ENCODE results near the gene VSIR. TPM values are rescaled to one million over a fixed set of nuclear protein-coding genes. Genes with fewer than 3 reads are reported as not detected.

Gene VSIR
- total RNA-seq, 1 donor from 2014 or later = 0.29 TPM

DNA sequence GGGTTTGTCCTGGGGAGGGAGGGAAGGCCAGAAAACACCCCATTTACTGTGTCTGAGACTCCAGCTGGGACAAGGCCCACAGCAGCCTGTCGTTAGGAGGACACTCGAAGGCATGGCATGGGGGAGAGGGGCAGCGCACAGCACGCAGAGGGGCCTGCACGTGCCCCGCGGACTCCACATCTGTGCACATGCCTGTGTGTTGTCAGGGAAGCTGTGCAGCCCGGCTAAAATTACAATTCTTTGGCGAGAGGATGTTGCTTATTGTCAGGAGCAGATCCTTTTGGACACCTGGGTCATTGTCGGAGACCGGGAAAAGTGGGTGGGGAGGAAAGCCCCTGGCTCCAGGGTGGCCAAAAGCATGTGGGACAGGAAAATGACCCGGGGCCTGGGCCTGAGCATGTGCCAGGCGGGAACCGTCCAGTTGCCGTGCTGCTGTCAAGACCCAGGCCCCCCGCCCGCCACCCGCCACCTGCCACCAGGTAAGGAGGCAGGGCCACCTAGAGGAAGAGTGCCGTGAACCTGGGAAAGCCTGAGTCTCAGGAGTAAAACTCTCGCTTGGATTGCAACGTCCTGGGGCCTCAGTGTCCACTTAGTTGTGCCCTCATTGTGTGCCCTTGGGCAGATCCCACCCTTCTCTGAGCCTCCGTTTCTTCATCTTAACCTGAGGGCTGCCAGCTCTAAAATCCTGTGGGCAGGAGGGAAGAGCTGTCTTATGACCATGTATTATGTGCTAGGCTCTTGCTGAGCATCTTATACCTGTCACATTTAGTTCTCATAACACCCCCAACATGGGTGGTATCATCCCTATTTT is 7.2 kb downstream of the VSIR start:
- TF ChIP-seq, protein P1, sequence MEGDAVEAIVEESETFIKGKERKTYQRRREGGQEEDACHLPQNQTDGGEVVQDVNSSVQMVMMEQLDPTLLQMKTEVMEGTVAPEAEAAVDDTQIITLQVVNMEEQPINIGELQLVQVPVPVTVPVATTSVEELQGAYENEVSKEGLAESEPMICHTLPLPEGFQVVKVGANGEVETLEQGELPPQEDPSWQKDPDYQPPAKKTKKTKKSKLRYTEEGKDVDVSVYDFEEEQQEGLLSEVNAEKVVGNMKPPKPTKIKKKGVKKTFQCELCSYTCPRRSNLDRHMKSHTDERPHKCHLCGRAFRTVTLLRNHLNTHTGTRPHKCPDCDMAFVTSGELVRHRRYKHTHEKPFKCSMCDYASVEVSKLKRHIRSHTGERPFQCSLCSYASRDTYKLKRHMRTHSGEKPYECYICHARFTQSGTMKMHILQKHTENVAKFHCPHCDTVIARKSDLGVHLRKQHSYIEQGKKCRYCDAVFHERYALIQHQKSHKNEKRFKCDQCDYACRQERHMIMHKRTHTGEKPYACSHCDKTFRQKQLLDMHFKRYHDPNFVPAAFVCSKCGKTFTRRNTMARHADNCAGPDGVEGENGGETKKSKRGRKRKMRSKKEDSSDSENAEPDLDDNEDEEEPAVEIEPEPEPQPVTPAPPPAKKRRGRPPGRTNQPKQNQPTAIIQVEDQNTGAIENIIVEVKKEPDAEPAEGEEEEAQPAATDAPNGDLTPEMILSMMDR (IDR thresholded peaks at IDR 0.05; ENCODE audit: partially characterized antibody, unreplicated experiment) = no peak
- Mint-ChIP-seq H3K4me1 (ENCODE audit: low read depth, unreplicated experiment) (peaks cover 4% of the 10 kb centered on the region), H3K36me3 (ENCODE audit: unreplicated experiment) (no peaks in the 10 kb centered on the region), H3K9me3 (ENCODE audit: unreplicated experiment) (peaks cover 2% of the 10 kb centered on the region), H3K4me3 (ENCODE audit: unreplicated experiment) (no peak overlapping the region), H3K27me3 (ENCODE audit: unreplicated experiment) (peaks cover 9% of the 10 kb centered on the region), H3K27ac (ENCODE audit: unreplicated experiment) (no peak overlapping the region)
- no peak for DNase-seq

DNA sequence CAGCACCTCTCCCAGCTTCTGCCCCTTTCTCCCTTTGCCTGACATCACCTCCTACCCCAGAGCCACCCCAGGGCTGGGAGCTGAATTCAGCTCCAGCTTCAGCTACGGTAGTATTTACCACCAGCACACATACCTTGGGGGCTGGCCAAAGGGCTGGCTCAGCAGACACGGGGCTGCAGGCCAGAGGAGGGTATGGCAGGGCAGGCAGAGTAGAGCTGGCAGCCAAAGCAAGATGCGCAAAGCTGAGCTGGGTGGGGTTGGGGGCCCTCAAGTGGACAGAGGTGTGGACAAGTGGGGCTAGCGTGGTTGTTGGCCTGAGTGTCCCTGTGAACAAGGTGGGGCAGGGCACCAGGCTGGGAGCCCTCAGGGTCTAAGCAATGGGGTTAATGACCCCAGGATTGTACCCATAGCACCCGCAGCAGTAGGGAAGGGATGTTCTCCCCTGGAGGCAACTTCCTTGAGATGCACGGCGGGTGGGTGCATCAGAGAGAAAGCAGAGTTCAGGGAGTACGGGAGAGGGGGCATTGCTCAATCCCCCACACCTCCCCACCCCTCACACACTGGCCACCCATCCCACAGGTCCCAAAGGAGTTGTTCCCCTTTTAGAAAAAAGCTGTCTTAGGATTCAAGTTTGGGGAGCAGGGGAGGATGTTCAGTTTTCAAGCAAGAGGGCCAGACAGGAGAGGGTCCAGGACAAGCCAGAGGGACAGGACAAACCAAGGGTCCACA is 8.0 kb downstream of the VSIR start:
- Mint-ChIP-seq H3K4me1 (ENCODE audit: low read depth, unreplicated experiment) (peaks cover 4% of the 10 kb centered on the region), H3K4me3 (ENCODE audit: unreplicated experiment) (no peak overlapping the region), H3K27ac (ENCODE audit: unreplicated experiment) (no peak overlapping the region), H3K9me3 (ENCODE audit: unreplicated experiment) (peaks cover 2% of the 10 kb centered on the region), H3K36me3 (ENCODE audit: unreplicated experiment) (no peaks in the 10 kb centered on the region), H3K27me3 (ENCODE audit: unreplicated experiment) (peaks cover 10% of the 10 kb centered on the region)
- TF ChIP-seq, protein P1 (IDR thresholded peaks at IDR 0.05; ENCODE audit: partially characterized antibody, unreplicated experiment) = no peak
- DNase-seq = no peak

DNA sequence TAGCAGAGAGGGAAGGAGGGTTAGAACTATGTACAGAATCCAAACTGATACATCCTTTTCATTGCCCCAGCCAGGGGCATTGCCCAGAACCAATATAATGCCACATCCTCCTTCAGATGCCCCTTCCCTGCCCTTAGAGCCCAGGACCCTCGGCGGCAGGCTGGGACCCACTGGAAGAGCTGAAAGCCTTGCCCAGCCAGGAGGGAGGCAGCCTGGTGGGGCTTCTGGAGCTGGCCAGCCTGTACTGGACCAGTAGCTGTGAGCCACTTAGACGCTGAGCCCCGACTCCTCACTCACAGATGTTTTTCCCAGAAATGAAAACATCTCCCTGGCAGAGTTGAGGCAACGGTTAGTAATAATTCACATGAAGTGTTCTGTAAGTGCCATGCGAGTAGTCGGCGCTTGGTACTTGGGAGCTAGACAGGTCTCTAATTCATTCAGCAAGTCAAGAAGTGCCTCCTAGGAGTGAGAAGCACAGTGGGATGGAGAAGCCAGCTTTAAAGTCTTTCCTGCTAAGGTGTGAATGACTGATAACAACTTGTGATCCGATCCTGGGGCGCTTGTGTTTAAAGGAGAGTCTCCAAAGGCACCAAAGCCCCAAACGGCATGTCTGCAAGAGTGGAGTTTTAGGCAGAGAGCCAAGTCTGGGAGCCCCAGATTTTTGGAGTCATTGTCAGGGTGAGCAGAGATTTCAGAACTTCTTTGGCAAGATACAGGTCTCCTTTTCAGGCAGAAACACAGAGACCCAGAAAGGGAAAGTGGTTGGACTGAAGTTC is 9.8 kb downstream of the VSIR start:
- no peak for DNase-seq
- Mint-ChIP-seq H3K4me3 (ENCODE audit: unreplicated experiment) (no peak overlapping the region), H3K4me1 (ENCODE audit: low read depth, unreplicated experiment) (peaks cover 4% of the 10 kb centered on the region), H3K27me3 (ENCODE audit: unreplicated experiment) (peaks cover 10% of the 10 kb centered on the region), H3K9me3 (ENCODE audit: unreplicated experiment) (peaks cover 2% of the 10 kb centered on the region), H3K36me3 (ENCODE audit: unreplicated experiment) (no peaks in the 10 kb centered on the region), H3K27ac (ENCODE audit: unreplicated experiment) (no peak overlapping the region)
- TF ChIP-seq, protein P1 (IDR thresholded peaks at IDR 0.05; ENCODE audit: partially characterized antibody, unreplicated experiment) = no peak

DNA sequence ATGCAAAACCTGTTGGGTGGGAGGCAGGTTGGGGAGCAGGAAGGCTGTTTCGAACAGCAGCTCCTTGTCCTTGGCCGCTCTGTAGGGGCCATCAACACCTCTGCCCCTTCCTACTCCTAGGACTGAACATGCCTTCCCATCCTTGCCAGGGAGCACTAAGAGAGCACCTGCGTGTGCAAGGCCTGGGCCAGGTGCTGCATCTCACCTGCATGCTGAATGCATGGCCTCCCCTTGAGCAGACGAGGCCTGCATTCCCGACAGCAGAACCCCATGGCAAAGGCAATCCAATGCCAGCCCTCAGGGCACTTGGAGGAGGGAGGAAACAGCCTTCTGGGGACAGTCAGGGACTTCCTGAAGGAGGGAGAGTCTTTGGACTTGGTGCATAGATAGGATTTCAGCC is 11.0 kb downstream of the VSIR start:
- Mint-ChIP-seq H3K27ac (ENCODE audit: unreplicated experiment) (no peak overlapping the region), H3K9me3 (ENCODE audit: unreplicated experiment) (peaks cover 2% of the 10 kb centered on the region), H3K4me3 (ENCODE audit: unreplicated experiment) (no peak overlapping the region), H3K27me3 (ENCODE audit: unreplicated experiment) (peaks cover 10% of the 10 kb centered on the region), H3K4me1 (ENCODE audit: low read depth, unreplicated experiment) (peaks cover under 1% of the 10 kb centered on the region), H3K36me3 (ENCODE audit: unreplicated experiment) (no peaks in the 10 kb centered on the region)
- DNase-seq = no peak
- TF ChIP-seq, protein P1 (IDR thresholded peaks at IDR 0.05; ENCODE audit: partially characterized antibody, unreplicated experiment) = no peak
